GM23338 (cell line): Measurements from ENCODE around the gene LSM14B. TPM values are rescaled to one million over a fixed set of nuclear protein-coding genes. Genes with fewer than 3 reads are reported as not detected.

Experiments used
- ATAC-seq: fragments of 200-7000 bp; cut with Tn5 transposase; 3 replicates; pipeline ENCODE4 v1.9.1; 2020
- DNase-seq: peaks from one replicate; pipeline ENCODE4 v3.0.0-alpha.2; 2015; ENCODE audit warnings: low spot score
- H2AFZ ChIP-seq: fragments of 200-600 bp; sonication (generic); 2 replicates; pipeline ENCODE4 v1.8.0; 2016; ENCODE audit warnings: antibody characterized with exemption, mild to moderate bottlenecking, moderate library complexity
- H3F3A ChIP-seq: fragments of 200-600 bp; sonication (generic); replicated peaks from 2 replicates; pipeline ENCODE4 v1.8.0; 2017; ENCODE audit warnings: antibody characterized with exemption, mixed run types, low read depth
- H3K27ac ChIP-seq: fragments of 200-600 bp; sonication (generic); 2 replicates; pipeline ENCODE4 v1.6.1; 2016; ENCODE audit warnings: low read depth
- H3K27me3 ChIP-seq: fragments of 200-600 bp; sonication (generic); 2 replicates; pipeline ENCODE4 v1.8.0; 2016; ENCODE audit warnings: mild to moderate bottlenecking, mixed run types, moderate library complexity; ENCODE audit not compliant: insufficient read depth
- H3K36me3 ChIP-seq: fragments of 200-600 bp; sonication (generic); 2 replicates; pipeline ENCODE4 v1.8.0; 2016; ENCODE audit warnings: mild to moderate bottlenecking; ENCODE audit not compliant: insufficient read depth
- H3K4me1 ChIP-seq: fragments of 200-600 bp; sonication (generic); 2 replicates; pipeline ENCODE4 v1.8.0; 2016; ENCODE audit warnings: mild to moderate bottlenecking, moderate library complexity; ENCODE audit not compliant: insufficient read depth
- H3K4me2 ChIP-seq: fragments of 200-600 bp; sonication (generic); 2 replicates; pipeline ENCODE4 v1.7.1; 2017; ENCODE audit warnings: mixed run types
- H3K4me3 ChIP-seq: fragments of 200-600 bp; sonication (generic); 2 replicates; pipeline ENCODE4 v1.6.1; 2016; ENCODE audit warnings: mixed run types
- H3K79me2 ChIP-seq: fragments of 200-600 bp; sonication (generic); replicated peaks from 2 replicates; pipeline ENCODE4 v1.8.0; 2017; ENCODE audit warnings: mild to moderate bottlenecking; ENCODE audit not compliant: insufficient read depth
- H3K9me2 ChIP-seq: fragments of 200-600 bp; sonication (generic); 2 replicates; pipeline ENCODE4 v1.8.0; 2017; ENCODE audit not compliant: insufficient read depth
- H4K20me1 ChIP-seq: fragments of 200-600 bp; sonication (generic); replicated peaks from 2 replicates; pipeline ENCODE4 v1.8.0; 2017; ENCODE audit warnings: mild to moderate bottlenecking; ENCODE audit not compliant: insufficient read depth
- H3K27ac Mint-ChIP-seq: 2 replicates; pipeline ENCODE4 v1.8.0; 2020; ENCODE audit warnings: inconsistent platforms, mild to moderate bottlenecking, moderate library complexity, mixed read lengths
- H3K27me3 Mint-ChIP-seq: 3 replicates; pipeline ENCODE4 v1.8.0; 2022; ENCODE audit warnings: low read depth, mild to moderate bottlenecking, moderate library complexity, mixed read lengths, inconsistent platforms; ENCODE audit not compliant: insufficient read depth, poor library complexity
- H3K36me3 Mint-ChIP-seq: 3 replicates; pipeline ENCODE4 v1.8.0; 2021; ENCODE audit warnings: low read depth, mild to moderate bottlenecking, inconsistent platforms, moderate library complexity, mixed read lengths
- H3K4me1 Mint-ChIP-seq: 3 replicates; pipeline ENCODE4 v1.8.0; 2020; ENCODE audit warnings: mild to moderate bottlenecking, inconsistent platforms, mixed read lengths
- H3K4me3 Mint-ChIP-seq: 3 replicates; pipeline ENCODE4 v1.8.0; 2021; ENCODE audit warnings: moderate library complexity, mild to moderate bottlenecking, inconsistent platforms, mixed read lengths
- H3K9me3 Mint-ChIP-seq: 3 replicates; pipeline ENCODE4 v1.8.0; 2020; ENCODE audit warnings: moderate library complexity, mild to moderate bottlenecking, inconsistent platforms, mixed read lengths
- CREB1 ChIP-seq: fragments of 250-450 bp; sonication (Bioruptor Pico); IDR thresholded peaks from 2 replicates; pipeline ENCODE4 v1.5.0; 2020; ENCODE audit warnings: low read depth, mild to moderate bottlenecking, moderate library complexity
- CTCF ChIP-seq, 2 experiments: fragments of 200-600 bp in 1 of 2; sonication (generic) in 1 of 2; conservative IDR thresholded peaks; 2 replicates each; pipeline versions ENCODE4 v1.5.1 to v1.6.1; 2016 to 2017; ENCODE audit warnings: antibody characterized with exemption in 2 of 2, low read depth in 2 of 2, mild to moderate bottlenecking in 2 of 2, moderate library complexity in 1 of 2
- EZH2 ChIP-seq: fragments of 200-600 bp; sonication (generic); IDR thresholded peaks from one replicate; pipeline ENCODE4 v1.8.0; 2017; ENCODE audit warnings: antibody characterized with exemption, mild to moderate bottlenecking, low read depth; ENCODE audit not compliant: unreplicated experiment
- EZH2phosphoT487 ChIP-seq: fragments of 200-600 bp; sonication (generic); IDR thresholded peaks from one replicate; pipeline ENCODE4 v1.8.1; 2018; ENCODE audit warnings: antibody characterized with exemption; ENCODE audit not compliant: unreplicated experiment
- JUNB ChIP-seq: IDR thresholded peaks from one replicate; pipeline ENCODE4 v1.6.1; 2016; ENCODE audit warnings: antibody characterized with exemption; ENCODE audit not compliant: unreplicated experiment
- NANOG ChIP-seq: IDR thresholded peaks from 2 replicates; pipeline ENCODE4 v1.6.1; 2016; ENCODE audit warnings: antibody characterized with exemption, borderline replicate concordance
- POLR2AphosphoS5 ChIP-seq: IDR thresholded peaks from 2 replicates; pipeline ENCODE4 v1.6.1; 2016; ENCODE audit warnings: antibody characterized with exemption, low read depth
- STAT1 ChIP-seq: IDR thresholded peaks from one replicate; pipeline ENCODE4 v1.6.1; 2016; ENCODE audit warnings: antibody characterized with exemption; ENCODE audit not compliant: unreplicated experiment
- ZNF114 ChIP-seq: fragments of 250-450 bp; sonication (Bioruptor Pico); IDR thresholded peaks from 2 replicates; pipeline ENCODE4 v1.5.0; 2020; ENCODE audit warnings: mild to moderate bottlenecking, moderate library complexity
- ZNF331 ChIP-seq: fragments of 250-450 bp; sonication (Bioruptor Pico); IDR thresholded peaks from 2 replicates; pipeline ENCODE4 v1.5.0; 2020; ENCODE audit warnings: low read depth, mild to moderate bottlenecking, moderate library complexity
- ZNF462 ChIP-seq: fragments of 250-450 bp; sonication (Bioruptor Pico); IDR thresholded peaks from 2 replicates; pipeline ENCODE4 v1.5.0; 2020; ENCODE audit warnings: mild to moderate bottlenecking, moderate library complexity
- polyA plus RNA-seq: library from polyadenylated mRNA; unstranded; fragments of >200 nt; fragmentation: Nextera tagmentation; extraction: Ambion mirVana; gene quantifications from 2 replicates; pipeline ENCODE4 v1.2.1, GENCODE V29; 2016
- total RNA-seq: library from RNA; depleted of rRNA; stranded (reverse); fragments of >200 nt; shearing (Covaris generic); gene quantifications from 2 replicates; pipeline ENCODE4 v1.2.3, GENCODE V29; 2014
- TF ChIP-seq, protein P1 (sequence below): IDR thresholded peaks from one replicate; pipeline ENCODE4 v1.6.1; 2018; ENCODE audit warnings: antibody characterized with exemption; ENCODE audit not compliant: unreplicated experiment
- TF ChIP-seq, protein P2 (sequence below): IDR thresholded peaks from 2 replicates; pipeline ENCODE4 v1.6.1; 2016; ENCODE audit warnings: antibody characterized with exemption

LSM14B gene
- total and polyA plus RNA-seq, 2 experiments from 2014 or later: 9.6 to 55.7 TPM

DNA sequence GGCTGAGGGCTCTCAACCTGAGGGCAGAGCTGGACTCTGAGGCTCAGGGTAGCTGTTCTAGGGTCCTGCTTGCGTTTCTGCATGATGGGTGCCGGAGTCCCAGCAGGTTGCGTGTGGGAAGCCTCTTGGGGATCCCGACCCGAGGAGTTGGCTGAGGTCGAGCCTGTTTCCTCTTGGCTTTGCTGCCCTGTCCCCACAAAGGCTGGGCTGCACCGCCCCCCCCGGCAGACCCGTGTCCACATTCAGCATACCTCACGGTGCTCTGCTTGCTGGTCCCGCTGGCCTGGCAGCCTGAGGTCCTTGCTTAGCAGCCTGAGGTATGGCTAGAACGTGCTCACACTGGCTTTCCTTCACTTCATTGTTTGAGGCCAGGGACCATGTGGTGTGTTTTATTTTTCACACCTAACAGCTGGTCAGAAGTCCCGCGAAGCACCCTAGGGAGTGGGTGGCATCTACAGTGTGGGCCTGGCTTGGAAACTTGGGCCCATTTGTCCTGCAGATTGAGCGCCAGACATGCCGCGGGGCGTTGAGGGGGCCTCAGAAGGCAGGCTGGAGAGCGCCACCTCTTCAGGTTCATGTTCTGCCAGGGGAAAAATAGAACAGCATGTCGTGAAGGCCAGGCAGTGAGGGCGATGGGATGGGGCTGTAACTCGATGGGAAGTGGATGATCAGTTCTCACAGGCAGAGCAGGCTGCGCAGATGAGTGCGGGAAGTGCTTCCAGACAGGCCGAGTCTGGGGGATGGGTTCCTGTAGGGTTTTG, 9.5 kb downstream of the LSM14B start:
- no peaks in the 10 kb centered on the region for H3K4me1 ChIP-seq
- H3K27ac ChIP-seq: no peak overlapping the region
- peaks cover 10% of the 10 kb centered on the region for H3F3A ChIP-seq
- H3K4me1 Mint-ChIP-seq: peaks cover 2% of the 10 kb centered on the region; the same call in 1 of the 3 replicates
- H2AFZ ChIP-seq: no peak overlapping the region
- H4K20me1 ChIP-seq: peaks cover 40% of the 10 kb centered on the region
- peaks cover 96% of the 10 kb centered on the region for H3K36me3 Mint-ChIP-seq
- no peaks in the 10 kb centered on the region for H3K9me2 ChIP-seq
- peaks cover 57% of the 10 kb centered on the region for H3K36me3 ChIP-seq
- H3K4me2 ChIP-seq: no peak overlapping the region
- no peak overlapping the region for H3K4me3 ChIP-seq
- TF ChIP-seq CREB1: no peak
- no peak for TF ChIP-seq JUNB
- TF ChIP-seq POLR2AphosphoS5: no peak
- no peak for TF ChIP-seq EZH2
- TF ChIP-seq ZNF114 (CRISPR knock-in tag): no peak
- no peak for TF ChIP-seq ZNF331 (CRISPR knock-in tag)
- TF ChIP-seq STAT1: no peak
- TF ChIP-seq, protein P1, sequence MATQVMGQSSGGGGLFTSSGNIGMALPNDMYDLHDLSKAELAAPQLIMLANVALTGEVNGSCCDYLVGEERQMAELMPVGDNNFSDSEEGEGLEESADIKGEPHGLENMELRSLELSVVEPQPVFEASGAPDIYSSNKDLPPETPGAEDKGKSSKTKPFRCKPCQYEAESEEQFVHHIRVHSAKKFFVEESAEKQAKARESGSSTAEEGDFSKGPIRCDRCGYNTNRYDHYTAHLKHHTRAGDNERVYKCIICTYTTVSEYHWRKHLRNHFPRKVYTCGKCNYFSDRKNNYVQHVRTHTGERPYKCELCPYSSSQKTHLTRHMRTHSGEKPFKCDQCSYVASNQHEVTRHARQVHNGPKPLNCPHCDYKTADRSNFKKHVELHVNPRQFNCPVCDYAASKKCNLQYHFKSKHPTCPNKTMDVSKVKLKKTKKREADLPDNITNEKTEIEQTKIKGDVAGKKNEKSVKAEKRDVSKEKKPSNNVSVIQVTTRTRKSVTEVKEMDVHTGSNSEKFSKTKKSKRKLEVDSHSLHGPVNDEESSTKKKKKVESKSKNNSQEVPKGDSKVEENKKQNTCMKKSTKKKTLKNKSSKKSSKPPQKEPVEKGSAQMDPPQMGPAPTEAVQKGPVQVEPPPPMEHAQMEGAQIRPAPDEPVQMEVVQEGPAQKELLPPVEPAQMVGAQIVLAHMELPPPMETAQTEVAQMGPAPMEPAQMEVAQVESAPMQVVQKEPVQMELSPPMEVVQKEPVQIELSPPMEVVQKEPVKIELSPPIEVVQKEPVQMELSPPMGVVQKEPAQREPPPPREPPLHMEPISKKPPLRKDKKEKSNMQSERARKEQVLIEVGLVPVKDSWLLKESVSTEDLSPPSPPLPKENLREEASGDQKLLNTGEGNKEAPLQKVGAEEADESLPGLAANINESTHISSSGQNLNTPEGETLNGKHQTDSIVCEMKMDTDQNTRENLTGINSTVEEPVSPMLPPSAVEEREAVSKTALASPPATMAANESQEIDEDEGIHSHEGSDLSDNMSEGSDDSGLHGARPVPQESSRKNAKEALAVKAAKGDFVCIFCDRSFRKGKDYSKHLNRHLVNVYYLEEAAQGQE: no peak
- no peak for TF ChIP-seq CTCF (conservative IDR thresholded peaks at IDR 0.05; ENCODE audit: low read depth in 2 of 2)
- TF ChIP-seq ZNF462: no peak
- no peak for TF ChIP-seq EZH2phosphoT487
- TF ChIP-seq NANOG: no peak
- TF ChIP-seq, protein P2, sequence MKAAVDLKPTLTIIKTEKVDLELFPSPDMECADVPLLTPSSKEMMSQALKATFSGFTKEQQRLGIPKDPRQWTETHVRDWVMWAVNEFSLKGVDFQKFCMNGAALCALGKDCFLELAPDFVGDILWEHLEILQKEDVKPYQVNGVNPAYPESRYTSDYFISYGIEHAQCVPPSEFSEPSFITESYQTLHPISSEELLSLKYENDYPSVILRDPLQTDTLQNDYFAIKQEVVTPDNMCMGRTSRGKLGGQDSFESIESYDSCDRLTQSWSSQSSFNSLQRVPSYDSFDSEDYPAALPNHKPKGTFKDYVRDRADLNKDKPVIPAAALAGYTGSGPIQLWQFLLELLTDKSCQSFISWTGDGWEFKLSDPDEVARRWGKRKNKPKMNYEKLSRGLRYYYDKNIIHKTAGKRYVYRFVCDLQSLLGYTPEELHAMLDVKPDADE: no peak
- H3K9me3 Mint-ChIP-seq: no peaks in the 10 kb centered on the region; the same call in 2 of the 3 replicates
- H3K27me3 ChIP-seq: no peaks in the 10 kb centered on the region
- no peak overlapping the region for H3K27ac Mint-ChIP-seq
- ATAC-seq (no peak), DNase-seq (no peak)
- H3K27me3 Mint-ChIP-seq: peaks cover 10% of the 10 kb centered on the region
- no peak overlapping the region; the same call in 2 of the 3 replicates for H3K4me3 Mint-ChIP-seq
- H3K79me2 ChIP-seq: peaks cover 23% of the 10 kb centered on the region
